GM12892 (cell line): ENCODE results near the gene C5AR2.

Experiments
- POLR2A ChIP-seq: IDR thresholded peaks from 2 replicates; pipeline ENCODE4 v1.6.1; 2011; ENCODE audit warnings: low read depth, low read length, control low read depth
- POLR2AphosphoS5 ChIP-seq: IDR thresholded peaks from 2 replicates; pipeline ENCODE4 v1.6.1; 2011; ENCODE audit warnings: low read depth, low read length, control low read depth
- TAF1 ChIP-seq: IDR thresholded peaks from 2 replicates; pipeline ENCODE4 v1.6.1; 2011; ENCODE audit warnings: low read depth, mild to moderate bottlenecking, control low read depth, low read length, borderline replicate concordance

DNA sequence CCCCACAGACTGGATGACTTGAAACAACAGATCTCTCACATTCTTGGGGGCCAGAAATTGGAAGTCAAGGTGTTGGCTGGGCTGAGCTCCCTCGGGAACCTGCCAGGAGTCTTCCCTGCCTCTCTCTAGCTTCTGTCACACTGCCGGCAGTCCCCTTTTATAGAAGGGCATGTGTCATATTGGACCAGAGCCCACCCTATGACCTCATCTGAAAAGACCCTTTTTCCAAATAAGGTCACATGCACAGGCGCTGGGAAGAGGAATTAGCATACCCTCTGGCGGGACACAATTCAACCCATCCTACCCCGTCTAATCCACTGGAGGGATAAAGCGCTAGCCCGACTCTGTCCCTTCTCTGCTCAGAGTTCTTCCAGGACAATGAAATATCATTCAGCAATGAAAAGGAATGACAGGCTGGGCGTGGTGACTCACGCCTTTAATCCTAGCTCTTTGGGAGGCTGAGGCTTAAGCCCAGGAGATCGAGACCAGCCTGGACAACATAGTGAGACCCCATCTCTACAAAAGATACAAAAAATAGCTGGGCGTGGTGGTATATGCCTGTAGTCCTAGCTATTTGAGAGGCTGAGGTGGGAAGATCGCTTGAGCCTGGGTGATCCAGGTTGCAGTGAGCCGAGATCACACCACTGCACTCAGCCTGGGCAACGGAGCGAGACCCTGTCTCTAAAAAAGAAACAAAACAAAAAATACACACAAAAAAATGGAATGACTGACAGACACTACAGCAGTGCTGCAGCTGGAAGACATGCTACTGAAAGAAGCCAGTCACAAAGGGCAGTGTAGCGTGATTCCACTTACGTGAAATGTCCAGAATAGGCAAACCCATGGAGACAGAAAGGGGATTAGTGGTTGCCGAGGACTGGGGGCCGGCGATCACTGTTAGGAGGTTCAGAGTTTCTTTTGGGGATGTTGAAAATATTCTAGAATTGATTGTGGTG is 58.8 kb downstream of the C5AR2 start:
- TF ChIP-seq POLR2A (no peak), POLR2AphosphoS5 (no peak), TAF1 (no peak)
